Neuronal stem cell (in vitro differentiated cells): Measurements from ENCODE around the gene MUSTN1.

Experiments
- DNase-seq: peaks from one replicate; pipeline ENCODE4 v3.0.0-alpha.2; 2013; ENCODE audit warnings: low spot score
- H2AFZ ChIP-seq: one replicate; pipeline ENCODE4 v1.6.1; 2013; ENCODE audit warnings: mild to moderate bottlenecking, low read length, inconsistent platforms
- H2AK5ac ChIP-seq: 2 replicates; pipeline ENCODE4 v1.6.1; 2013; ENCODE audit warnings: low read depth, mild to moderate bottlenecking, inconsistent platforms, low read length, moderate library complexity, mixed read lengths
- H2BK120ac ChIP-seq: 2 replicates; pipeline ENCODE4 v1.6.1; 2013; ENCODE audit warnings: low read depth, mild to moderate bottlenecking, inconsistent platforms, low read length, moderate library complexity, mixed read lengths
- H2BK12ac ChIP-seq: one replicate; pipeline ENCODE4 v1.6.1; 2013; ENCODE audit warnings: low read length, inconsistent platforms
- H2BK15ac ChIP-seq: 2 replicates; pipeline ENCODE4 v1.6.1; 2013; ENCODE audit warnings: mild to moderate bottlenecking, low read length, inconsistent platforms, mixed read lengths
- H2BK5ac ChIP-seq: one replicate; pipeline ENCODE4 v1.6.1; 2013; ENCODE audit warnings: inconsistent platforms, mild to moderate bottlenecking, low read length, moderate library complexity
- H3K14ac ChIP-seq: one replicate; pipeline ENCODE4 v1.6.1; 2013; ENCODE audit warnings: low read length, inconsistent platforms
- H3K18ac ChIP-seq: 2 replicates; pipeline ENCODE4 v1.6.1; 2013; ENCODE audit warnings: low read length, inconsistent platforms
- H3K23ac ChIP-seq: 2 replicates; pipeline ENCODE4 v1.6.1; 2013; ENCODE audit warnings: low read depth, mild to moderate bottlenecking, mixed read lengths, low read length, inconsistent platforms; ENCODE audit not compliant: poor library complexity
- H3K27ac ChIP-seq: replicated peaks from 3 replicates; pipeline ENCODE4 v1.5.1; 2013; ENCODE audit warnings: low read length, inconsistent platforms
- H3K27me3 ChIP-seq, 3 experiments: 2 replicates each; pipeline ENCODE4 v1.6.1; 2013; ENCODE audit warnings: low read length in 3 of 3, mild to moderate bottlenecking in 2 of 3, inconsistent platforms in 1 of 3, low read depth in 1 of 3, mixed read lengths in 1 of 3, moderate library complexity in 1 of 3; ENCODE audit not compliant: control insufficient read depth in 3 of 3, insufficient read depth in 3 of 3
- H3K36me3 ChIP-seq, 2 donors: replicated peaks in 1 of 2; 2 replicates each; pipeline ENCODE4 v1.6.1; 2013; ENCODE audit warnings: low read length in 2 of 2; ENCODE audit not compliant: control insufficient read depth in 2 of 2, insufficient read depth in 2 of 2
- H3K4ac ChIP-seq: 2 replicates; pipeline ENCODE4 v1.6.1; 2013; ENCODE audit warnings: inconsistent platforms, mild to moderate bottlenecking, low read length, moderate library complexity
- H3K4me1 ChIP-seq, 2 donors: 1 replicate in 1 of 2; 2 replicates in 1 of 2; pipeline ENCODE4 v1.6.1; 2013; ENCODE audit warnings: low read length in 2 of 2, low read depth in 1 of 2; ENCODE audit not compliant: control insufficient read depth in 2 of 2, insufficient read depth in 1 of 2
- H3K4me2 ChIP-seq: one replicate; pipeline ENCODE4 v1.6.1; 2013; ENCODE audit warnings: mild to moderate bottlenecking, low read length, inconsistent platforms; ENCODE audit not compliant: insufficient read depth, poor library complexity, severe bottlenecking
- H3K4me3 ChIP-seq, 2 donors: 2 replicates each; pipeline ENCODE4 v1.5.1; 2013; ENCODE audit warnings: low read length in 2 of 2, mild to moderate bottlenecking in 2 of 2, inconsistent platforms in 1 of 2, moderate library complexity in 1 of 2
- H3K79me1 ChIP-seq: one replicate; pipeline ENCODE4 v1.6.1; 2013; ENCODE audit warnings: low read depth, mild to moderate bottlenecking, inconsistent platforms, low read length, moderate library complexity
- H3K9ac ChIP-seq: one replicate; pipeline ENCODE4 v1.6.1; 2013; ENCODE audit warnings: mild to moderate bottlenecking, low read depth, low read length, inconsistent platforms; ENCODE audit not compliant: poor library complexity
- H3K9me3 ChIP-seq, 2 donors: replicated peaks in 1 of 2; 2 replicates each; pipeline versions ENCODE3 to v1.6.1; 2013; ENCODE audit warnings: low read length in 2 of 2, mild to moderate bottlenecking in 2 of 2, inconsistent platforms in 1 of 2, low read depth in 1 of 2, mixed read lengths in 1 of 2, moderate library complexity in 1 of 2; ENCODE audit not compliant: control insufficient read depth in 2 of 2, insufficient read depth in 1 of 2
- H4K8ac ChIP-seq: one replicate; pipeline ENCODE4 v1.6.1; 2013; ENCODE audit warnings: low read depth, mild to moderate bottlenecking, inconsistent platforms, low read length, moderate library complexity
- H4K91ac ChIP-seq: one replicate; pipeline ENCODE4 v1.6.1; 2013; ENCODE audit warnings: low read length, low read depth, mild to moderate bottlenecking, inconsistent platforms; ENCODE audit not compliant: poor library complexity
- WGBS, 2 donors: extraction: QIAGEN DNeasy Blood & Tissue Kit; methylation state at CpG; one replicate each; pipeline ENCODE4 v1.1.7; 2013; ENCODE audit warnings: missing lambda C conversion rate in 2 of 2, mixed read lengths in 1 of 2; ENCODE audit not compliant: insufficient read length in 2 of 2, insufficient replicate concordance in 1 of 2; ENCODE audit errors: extremely low coverage in 2 of 2; 5-methylcytosine and 5-hydroxymethylcytosine counted together

MUSTN1 gene

GRCh38 chr3:52871761-52872160 is 36.9 kb upstream of the MUSTN1 start:
- Histone ChIP-seq H3K4ac (no peak overlapping the region), H2BK120ac (no peak overlapping the region), H3K23ac (no peak overlapping the region), H4K91ac (no peak overlapping the region), H3K14ac (no peak overlapping the region), H3K36me3 (no peaks in the 10 kb centered on the region), H3K27ac (no peak overlapping the region), H3K18ac (no peak overlapping the region), H4K8ac (no peak overlapping the region), H3K4me2 (no peak overlapping the region), H2BK15ac (no peak overlapping the region), H2BK12ac (no peak overlapping the region), H3K9ac (no peak overlapping the region), H3K27me3 (no peaks in the 10 kb centered on the region), H3K4me1 (peaks cover 0 to 11% of the 10 kb centered on the region in 2 donors), H2AK5ac (no peak overlapping the region), H2BK5ac (no peak overlapping the region), H2AFZ (no peak overlapping the region), H3K4me3 (no peak overlapping the region), H3K9me3 (no peaks in the 10 kb centered on the region), H3K79me1 (peaks cover 4% of the 10 kb centered on the region)
- no peak for DNase-seq
- WGBS, 2 donors, result no CpG with 5 or more reads among the region's 9 CpGs

GRCh38 chr3:52870471-52870870 is 35.7 kb upstream of the MUSTN1 start:
- Histone ChIP-seq H2BK5ac (no peak overlapping the region), H3K4ac (no peak overlapping the region), H2BK120ac (no peak overlapping the region), H3K36me3 (no peaks in the 10 kb centered on the region), H3K18ac (no peak overlapping the region), H4K8ac (no peak overlapping the region), H3K4me1 (peaks cover 0 to 7% of the 10 kb centered on the region in 2 donors), H3K4me2 (no peak overlapping the region), H2BK12ac (no peak overlapping the region), H3K9ac (no peak overlapping the region), H2AK5ac (no peak overlapping the region), H3K27ac (no peak overlapping the region), H3K23ac (no peak overlapping the region), H3K4me3 (no peak overlapping the region), H3K27me3 (no peaks in the 10 kb centered on the region), H2BK15ac (no peak overlapping the region), H3K14ac (no peak overlapping the region), H3K79me1 (peaks cover 2% of the 10 kb centered on the region), H4K91ac (no peak overlapping the region), H3K9me3 (peaks cover 0 to 3% of the 10 kb centered on the region in 2 donors), H2AFZ (no peak overlapping the region)
- no CpG with 5 or more reads among the region's 10 CpGs for WGBS, 2 donors
- no peak for DNase-seq

GRCh38 chr3:52866427-52866826 is 31.6 kb upstream of the MUSTN1 start:
- H3K4me3 ChIP-seq, result no peak overlapping the region
- H3K4ac ChIP-seq, result no peak overlapping the region
- H3K9ac ChIP-seq, result no peak overlapping the region
- H3K14ac ChIP-seq, result no peak overlapping the region
- H4K91ac ChIP-seq, result no peak overlapping the region
- H3K27me3 ChIP-seq, result no peaks in the 10 kb centered on the region
- no peak overlapping the region for H3K18ac ChIP-seq
- no peak overlapping the region for H2BK5ac ChIP-seq
- H4K8ac ChIP-seq, result no peak overlapping the region
- no peak overlapping the region for H2BK120ac ChIP-seq
- H3K4me2 ChIP-seq, result no peak overlapping the region
- peaks cover 0 to 3% of the 10 kb centered on the region in 2 donors for H3K9me3 ChIP-seq
- DNase-seq, result no peak
- H3K23ac ChIP-seq, result no peak overlapping the region
- no peak overlapping the region for H2AFZ ChIP-seq
- H2BK12ac ChIP-seq, result no peak overlapping the region
- no peak overlapping the region for H2BK15ac ChIP-seq
- peaks cover 2% of the 10 kb centered on the region for H3K79me1 ChIP-seq
- WGBS, 2 donors, result no CpG with 5 or more reads among the region's 12 CpGs
- no peak overlapping the region for H3K27ac ChIP-seq
- H3K36me3 ChIP-seq, result no peaks in the 10 kb centered on the region
- H3K4me1 ChIP-seq, result no peaks in the 10 kb centered on the region
- no peak overlapping the region for H2AK5ac ChIP-seq

- Histone ChIP-seq H4K8ac (no peak overlapping the region), H2BK5ac (no peak overlapping the region), H2AFZ (no peak overlapping the region), H3K23ac (no peak overlapping the region), H3K4ac (no peak overlapping the region), H3K27me3 (no peaks in the 10 kb centered on the region), H3K9me3 (peaks cover 0 to 4% of the 10 kb centered on the region in 2 donors), H3K4me2 (no peak overlapping the region), H3K9ac (no peak overlapping the region), H3K14ac (no peak overlapping the region), H2BK12ac (no peak overlapping the region), H3K4me3 (no peak overlapping the region), H2AK5ac (no peak overlapping the region), H3K18ac (no peak overlapping the region), H2BK120ac (no peak overlapping the region), H3K27ac (no peak overlapping the region), H3K79me1 (peaks cover 2% of the 10 kb centered on the region), H3K36me3 (no peaks in the 10 kb centered on the region), H2BK15ac (no peak overlapping the region), H3K4me1 (no peaks in the 10 kb centered on the region), H4K91ac (no peak overlapping the region)
- no CpG with 5 or more reads among the region's 13 CpGs for WGBS, 2 donors
- no peak for DNase-seq
These were observed 31.2 kb upstream of the MUSTN1 start for GRCh38 chr3:52865994-52866393.
